ENCODE results near the gene CYP4F12. TPM values are rescaled to one million over a fixed set of nuclear protein-coding genes. Genes with fewer than 3 reads are reported as not detected.

Gene CYP4F12
- total and polyA plus RNA-seq, 2 donors (not counting 3 experiments of a cell fraction or from before 2014, with no cell fraction given), result not detected

DNA sequence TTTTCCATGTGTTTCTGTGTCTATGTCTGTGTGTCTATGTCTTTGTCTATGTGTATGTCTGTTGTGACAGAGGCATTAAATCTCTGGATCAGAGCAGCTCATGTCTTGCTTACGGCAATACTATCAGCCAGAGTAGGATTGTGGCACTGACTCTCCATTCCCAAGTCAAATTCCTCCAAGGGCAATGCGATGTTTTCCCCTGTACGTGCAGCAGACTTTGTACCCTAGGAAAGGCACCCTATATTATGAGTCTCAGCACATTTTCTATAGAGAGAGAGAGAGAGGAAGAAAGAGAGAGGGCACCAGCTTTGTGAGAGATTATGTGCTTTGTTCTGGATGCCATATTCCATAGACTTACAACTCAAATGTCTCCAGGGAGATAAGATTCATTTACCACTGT lies 21.1 kb upstream of the CYP4F12 start:
- FAIRE-seq, result no peak
- no TSS peak for BruUV-seq (replicated peaks)
- no peak overlapping the region for H3K27ac ChIP-seq (ENCODE audit: insufficient read depth, low read depth, low read length)
- H2AFZ ChIP-seq (ENCODE audit: low read depth, low read length), result no peak overlapping the region
- no peaks in the 10 kb centered on the region for H4K20me1 ChIP-seq (replicated peaks; ENCODE audit: control insufficient read depth, extremely low read depth, insufficient read depth, low read length)
- H3K4me3 ChIP-seq (replicated peaks in 1 of 3; ENCODE audit: insufficient read depth in 1 of 3, low read depth in 1 of 3, low read length in 3 of 3), result no peak overlapping the region
- H3K27me3 ChIP-seq (ENCODE audit: control insufficient read depth in 2 of 2, insufficient read depth in 2 of 2, low read length in 2 of 2), result no peaks in the 10 kb centered on the region
- H3K36me3 ChIP-seq (ENCODE audit: control insufficient read depth in 2 of 2, extremely low read depth in 1 of 2, insufficient read depth in 2 of 2, low read length in 2 of 2), result no peaks in the 10 kb centered on the region
- no peaks in the 10 kb centered on the region for H3K4me1 ChIP-seq (ENCODE audit: control insufficient read depth, extremely low read depth, insufficient read depth, low read length)
- intact Hi-C loops (cut with micrococcal nuclease), result no loop called here
- H3K9ac ChIP-seq (replicated peaks; ENCODE audit: extremely low read depth, insufficient read depth, low read length), result no peak overlapping the region
- no peaks in the 10 kb centered on the region for H3K79me2 ChIP-seq (ENCODE audit: control insufficient read depth, insufficient read depth, low read length)
- H3K9me1 ChIP-seq (replicated peaks; ENCODE audit: control insufficient read depth, extremely low read depth, insufficient read depth, low read length), result no peaks in the 10 kb centered on the region
- CTCF ChIA-PET, result interaction anchor here (0.7 kb wide), 1 partner anchor 22 kb away, joined by 3 read pairs; no protein-coding TSS in a partner anchor
- H3K9me3 ChIP-seq (replicated peaks; ENCODE audit: control insufficient read depth, insufficient read depth, low read length), result no peaks in the 10 kb centered on the region
- DNase-seq (ENCODE audit: low read depth, low spot score), result no peak
- H3K4me2 ChIP-seq (ENCODE audit: insufficient read depth, low read length), result no peak overlapping the region
- POLR2A ChIA-PET, result no interaction called here
- dilution Hi-C loops (cut with MboI; ENCODE audit: extremely low pct_ligation_motif_present, low sequenced_read_pairs), result no loop called here
- TF ChIP-seq JUN (IDR thresholded peaks at IDR 0.05; ENCODE audit: borderline replicate concordance, insufficient read depth, insufficient read length, low read depth) (no peak), POLR2AphosphoS5 (IDR thresholded peaks at IDR 0.05; ENCODE audit: insufficient read depth, low read depth, low read length) (no peak), EZH2 (IDR thresholded peaks at IDR 0.05; ENCODE audit: borderline replicate concordance, low read depth, low read length, severe bottlenecking) (no peak), POLR2A (IDR thresholded peaks at IDR 0.05; ENCODE audit: low read depth, low read length) (no peak), GATA2 (IDR thresholded peaks at IDR 0.05; ENCODE audit: insufficient read depth, insufficient read length, low read depth, low read length) (no peak), MYC (IDR thresholded peaks at IDR 0.05; ENCODE audit: low read depth, low read length) (no peak)
- TF ChIP-seq, protein P1, sequence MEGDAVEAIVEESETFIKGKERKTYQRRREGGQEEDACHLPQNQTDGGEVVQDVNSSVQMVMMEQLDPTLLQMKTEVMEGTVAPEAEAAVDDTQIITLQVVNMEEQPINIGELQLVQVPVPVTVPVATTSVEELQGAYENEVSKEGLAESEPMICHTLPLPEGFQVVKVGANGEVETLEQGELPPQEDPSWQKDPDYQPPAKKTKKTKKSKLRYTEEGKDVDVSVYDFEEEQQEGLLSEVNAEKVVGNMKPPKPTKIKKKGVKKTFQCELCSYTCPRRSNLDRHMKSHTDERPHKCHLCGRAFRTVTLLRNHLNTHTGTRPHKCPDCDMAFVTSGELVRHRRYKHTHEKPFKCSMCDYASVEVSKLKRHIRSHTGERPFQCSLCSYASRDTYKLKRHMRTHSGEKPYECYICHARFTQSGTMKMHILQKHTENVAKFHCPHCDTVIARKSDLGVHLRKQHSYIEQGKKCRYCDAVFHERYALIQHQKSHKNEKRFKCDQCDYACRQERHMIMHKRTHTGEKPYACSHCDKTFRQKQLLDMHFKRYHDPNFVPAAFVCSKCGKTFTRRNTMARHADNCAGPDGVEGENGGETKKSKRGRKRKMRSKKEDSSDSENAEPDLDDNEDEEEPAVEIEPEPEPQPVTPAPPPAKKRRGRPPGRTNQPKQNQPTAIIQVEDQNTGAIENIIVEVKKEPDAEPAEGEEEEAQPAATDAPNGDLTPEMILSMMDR (IDR thresholded peaks at IDR 0.05; ENCODE audit: extremely low read depth in 1 of 2, insufficient read depth in 1 of 2, low read depth in 1 of 2, low read length in 2 of 2), result no peak
